ENCODE results near the gene SMIM43. TPM values are rescaled to one million over a fixed set of nuclear protein-coding genes. Genes with fewer than 3 reads are reported as not detected.
"Not testable (repeated sequence)": the region's sequence is repeated elsewhere in the genome, so short reads cannot be mapped to it uniquely, and the experiment has no call there.

SMIM43 gene
- total and polyA plus RNA-seq, 2 experiments from 2014 or later = not detected

DNA sequence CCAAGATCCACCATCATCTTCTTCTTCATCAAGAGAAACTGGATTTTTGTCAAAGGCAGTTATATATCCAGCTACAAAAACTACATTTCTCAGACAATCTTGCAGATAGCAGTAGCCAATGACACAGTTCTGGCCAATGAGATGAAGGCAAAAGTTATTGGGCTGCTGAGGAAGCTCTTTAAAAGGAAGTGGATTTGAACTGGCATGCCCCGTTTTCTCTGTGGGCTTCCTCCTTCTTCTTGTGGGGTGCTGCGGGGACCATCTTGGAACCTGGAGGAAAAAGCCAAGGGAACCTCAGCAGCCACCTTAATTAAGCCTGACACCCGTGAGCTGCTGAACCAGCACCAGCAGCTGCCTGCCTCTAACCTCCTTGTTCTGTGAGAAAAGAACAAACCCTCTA is 4.8 kb downstream of the SMIM43 start:
- H3K27me3 ChIP-seq = peaks cover 95% of the 10 kb centered on the region
- no peaks in the 10 kb centered on the region for H3K9me3 ChIP-seq (ENCODE audit: low read depth)
- no peak overlapping the region for H3K4me3 ChIP-seq
- no peak for DNase-seq (ENCODE audit: low read depth in 1 of 2, low spot score in 1 of 2)
- H3K4me1 ChIP-seq (ENCODE audit: low read depth) = no peaks in the 10 kb centered on the region
- no peaks in the 10 kb centered on the region for H3K36me3 ChIP-seq
- TF ChIP-seq, protein P1, sequence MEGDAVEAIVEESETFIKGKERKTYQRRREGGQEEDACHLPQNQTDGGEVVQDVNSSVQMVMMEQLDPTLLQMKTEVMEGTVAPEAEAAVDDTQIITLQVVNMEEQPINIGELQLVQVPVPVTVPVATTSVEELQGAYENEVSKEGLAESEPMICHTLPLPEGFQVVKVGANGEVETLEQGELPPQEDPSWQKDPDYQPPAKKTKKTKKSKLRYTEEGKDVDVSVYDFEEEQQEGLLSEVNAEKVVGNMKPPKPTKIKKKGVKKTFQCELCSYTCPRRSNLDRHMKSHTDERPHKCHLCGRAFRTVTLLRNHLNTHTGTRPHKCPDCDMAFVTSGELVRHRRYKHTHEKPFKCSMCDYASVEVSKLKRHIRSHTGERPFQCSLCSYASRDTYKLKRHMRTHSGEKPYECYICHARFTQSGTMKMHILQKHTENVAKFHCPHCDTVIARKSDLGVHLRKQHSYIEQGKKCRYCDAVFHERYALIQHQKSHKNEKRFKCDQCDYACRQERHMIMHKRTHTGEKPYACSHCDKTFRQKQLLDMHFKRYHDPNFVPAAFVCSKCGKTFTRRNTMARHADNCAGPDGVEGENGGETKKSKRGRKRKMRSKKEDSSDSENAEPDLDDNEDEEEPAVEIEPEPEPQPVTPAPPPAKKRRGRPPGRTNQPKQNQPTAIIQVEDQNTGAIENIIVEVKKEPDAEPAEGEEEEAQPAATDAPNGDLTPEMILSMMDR (IDR thresholded peaks at IDR 0.05; ENCODE audit: low read depth, low read length) = no peak
- H3K27ac ChIP-seq = no peak overlapping the region

DNA sequence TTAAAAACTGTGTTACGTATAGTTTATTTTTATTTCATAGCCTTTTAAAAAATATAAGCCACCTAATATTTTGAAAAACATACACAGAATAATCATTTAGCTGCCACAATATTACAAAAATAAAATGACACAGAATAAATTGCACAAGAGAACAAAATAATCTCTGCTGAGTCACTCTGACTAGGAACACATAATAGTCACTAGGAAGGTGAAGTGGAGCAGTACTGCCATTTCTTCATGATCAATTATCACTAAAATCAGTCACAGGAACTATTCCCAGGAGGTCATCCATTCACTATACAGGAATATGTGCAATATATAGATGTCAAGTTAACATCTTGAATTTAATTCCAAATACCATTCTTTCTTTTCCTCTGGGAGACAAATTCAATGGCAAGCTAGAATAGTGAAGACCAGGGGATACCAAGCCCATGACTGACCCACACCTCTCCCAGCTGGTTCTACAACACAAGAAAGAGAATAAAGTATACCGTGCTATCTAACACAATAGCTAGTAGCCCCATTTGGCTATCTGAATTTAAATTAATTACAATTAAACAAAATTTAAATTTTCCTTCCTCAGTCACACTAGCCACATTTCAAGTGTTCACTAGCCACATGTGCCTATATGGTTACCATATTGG is 5.9 kb downstream of the SMIM43 start:
- no peaks in the 10 kb centered on the region for H3K36me3 ChIP-seq

DNA sequence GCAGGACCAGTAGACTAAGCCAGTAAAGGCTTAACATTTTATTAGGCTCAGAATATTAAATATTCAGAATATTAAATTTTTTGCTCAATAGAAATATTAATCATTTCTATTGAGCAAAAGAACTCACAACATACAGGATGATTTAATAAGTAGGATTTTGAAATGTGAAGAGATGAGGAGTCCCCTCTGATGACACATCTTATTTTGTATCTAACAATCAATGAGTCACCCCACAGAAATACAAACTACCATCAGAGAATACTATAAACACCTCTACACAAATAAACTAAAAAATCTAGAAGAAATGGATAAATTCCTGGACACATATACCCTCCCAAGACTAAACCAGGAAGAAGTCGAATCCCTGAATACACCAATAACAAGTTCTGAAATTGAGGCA is 12.8 kb downstream of the SMIM43 start:
- DNase-seq (ENCODE audit: low read depth in 1 of 2, low spot score in 1 of 2); H3K9me3 ChIP-seq (ENCODE audit: low read depth); H3K27ac ChIP-seq; H3K4me1 ChIP-seq (ENCODE audit: low read depth); H3K36me3 ChIP-seq; H3K4me3 ChIP-seq: not testable (repeated sequence)
- H3K27me3 ChIP-seq = peaks cover 40% of the 10 kb centered on the region

More for the DNA sequence above, 5.9 kb downstream of the SMIM43 start:
- H3K27ac ChIP-seq = no peak overlapping the region
- H3K27me3 ChIP-seq = peaks cover 83% of the 10 kb centered on the region
- H3K9me3 ChIP-seq (ENCODE audit: low read depth) = no peaks in the 10 kb centered on the region
- no peaks in the 10 kb centered on the region for H3K4me1 ChIP-seq (ENCODE audit: low read depth)
- no peak overlapping the region for H3K4me3 ChIP-seq
- DNase-seq (ENCODE audit: low read depth in 1 of 2, low spot score in 1 of 2) = peak in 1 of 2 donors; percentile 33
- TF ChIP-seq, protein P1 (IDR thresholded peaks at IDR 0.05; ENCODE audit: low read depth, low read length) = no peak

DNA sequence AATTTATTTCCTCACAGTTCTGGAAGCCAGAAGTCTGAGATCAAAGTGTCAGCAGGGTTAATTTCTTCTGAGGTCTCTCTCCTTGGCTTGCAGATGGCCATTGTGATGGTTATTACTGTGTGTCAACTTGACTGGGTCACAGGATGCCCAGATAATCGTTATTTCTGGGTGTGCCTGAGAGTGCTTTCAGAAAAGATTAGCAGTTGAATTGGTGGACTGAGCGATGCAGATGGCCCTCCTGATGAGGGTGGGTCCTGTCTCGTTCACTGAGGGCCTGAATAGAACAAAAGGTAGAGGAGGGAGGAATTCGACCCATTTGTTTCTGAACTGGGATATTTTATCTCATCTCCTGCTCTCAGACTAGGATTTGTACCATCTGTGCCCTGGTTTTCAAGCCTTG is 15.7 kb downstream of the SMIM43 start:
- TF ChIP-seq, protein P1 (IDR thresholded peaks at IDR 0.05; ENCODE audit: low read depth, low read length) = no peak
- Histone ChIP-seq H3K4me3 (no peak overlapping the region), H3K27me3 (peaks cover 26% of the 10 kb centered on the region), H3K36me3 (no peaks in the 10 kb centered on the region), H3K4me1 (ENCODE audit: low read depth) (no peaks in the 10 kb centered on the region), H3K9me3 (ENCODE audit: low read depth) (no peaks in the 10 kb centered on the region), H3K27ac (no peak overlapping the region)
- DNase-seq (ENCODE audit: low read depth in 1 of 2, low spot score in 1 of 2) = no peak

DNA sequence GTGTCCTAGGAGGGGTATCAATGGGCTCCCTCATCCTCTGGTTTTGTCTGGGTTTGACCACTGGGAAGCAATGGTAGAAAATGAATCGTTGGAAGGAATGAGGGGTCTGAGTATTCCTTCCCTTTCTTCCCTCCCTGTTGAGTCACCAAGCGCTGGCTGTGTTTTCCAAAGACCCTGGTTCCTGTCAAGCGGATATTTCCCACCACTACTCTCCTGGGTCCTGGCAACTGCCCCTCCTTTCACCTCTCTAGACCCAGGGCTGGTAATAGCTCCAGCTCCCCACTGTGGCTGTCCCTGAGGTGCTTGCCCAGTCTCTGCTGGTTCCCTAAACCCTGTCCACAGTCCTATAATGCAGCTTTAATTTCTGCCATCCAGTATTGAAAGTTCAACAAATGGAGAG is 22.2 kb downstream of the SMIM43 start:
- Histone ChIP-seq H3K27me3 (peaks cover 3% of the 10 kb centered on the region), H3K27ac (no peak overlapping the region), H3K4me3 (no peak overlapping the region), H3K4me1 (ENCODE audit: low read depth) (no peaks in the 10 kb centered on the region), H3K36me3 (no peaks in the 10 kb centered on the region), H3K9me3 (ENCODE audit: low read depth) (no peaks in the 10 kb centered on the region)
- no peak for DNase-seq (ENCODE audit: low read depth in 1 of 2, low spot score in 1 of 2)
- TF ChIP-seq, protein P1 (IDR thresholded peaks at IDR 0.05; ENCODE audit: low read depth, low read length) = no peak

DNA sequence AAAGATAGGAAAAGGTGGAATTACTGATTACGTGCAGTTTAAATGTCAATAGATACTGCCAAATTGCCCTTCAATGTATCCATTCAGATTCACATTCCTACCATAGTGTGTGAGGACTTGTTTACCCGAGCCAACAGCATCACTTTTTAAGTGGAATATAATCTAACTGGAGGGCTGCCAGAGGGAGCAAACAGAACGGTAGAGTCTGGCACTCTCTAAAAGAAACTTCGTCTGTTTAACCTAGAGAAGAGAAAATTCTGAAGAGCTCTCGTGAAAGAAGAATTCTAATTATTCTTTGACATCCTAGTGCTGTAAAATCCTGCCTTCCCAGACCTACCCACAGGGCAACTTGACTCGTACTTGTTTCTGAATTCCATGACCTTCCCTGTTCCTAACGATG is 23.2 kb downstream of the SMIM43 start:
- Histone ChIP-seq H3K27me3 (no peaks in the 10 kb centered on the region), H3K9me3 (ENCODE audit: low read depth) (no peaks in the 10 kb centered on the region), H3K27ac (no peak overlapping the region), H3K4me1 (ENCODE audit: low read depth) (no peaks in the 10 kb centered on the region), H3K4me3 (no peak overlapping the region), H3K36me3 (no peaks in the 10 kb centered on the region)
- DNase-seq (ENCODE audit: low read depth in 1 of 2, low spot score in 1 of 2) = no peak
- TF ChIP-seq, protein P1 (IDR thresholded peaks at IDR 0.05; ENCODE audit: low read depth, low read length) = no peak

Measured in cardiac muscle cell (in vitro differentiated cells and primary cell).